AG08396 (cell line): ENCODE measurements around the gene HIPK2.

Source experiments
- DNase-seq: peaks from one replicate; pipeline ENCODE4 v3.0.0; 2012; ENCODE audit warnings: low spot score, mixed read lengths

Gene HIPK2

DNA sequence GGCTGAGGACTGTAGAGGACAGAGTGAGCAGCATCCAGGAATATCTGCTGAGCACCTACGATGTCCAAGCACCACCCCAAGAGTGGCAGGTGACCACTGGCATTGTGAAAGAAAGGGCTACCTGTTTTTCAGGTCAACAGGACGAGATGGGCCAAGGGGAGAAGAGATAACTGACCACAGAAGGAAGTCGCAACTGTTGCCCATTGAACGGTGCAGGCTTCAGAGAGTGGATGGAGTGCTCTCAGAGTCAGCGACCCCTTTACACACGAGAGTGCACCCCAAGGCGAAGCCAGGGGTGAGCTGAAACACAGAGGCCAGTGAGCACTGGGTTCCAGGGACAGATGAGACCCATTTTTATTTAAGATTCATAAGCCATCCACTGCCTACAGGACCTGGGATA is 42.3 kb downstream of the HIPK2 start:
- DNase-seq: no peak

DNA sequence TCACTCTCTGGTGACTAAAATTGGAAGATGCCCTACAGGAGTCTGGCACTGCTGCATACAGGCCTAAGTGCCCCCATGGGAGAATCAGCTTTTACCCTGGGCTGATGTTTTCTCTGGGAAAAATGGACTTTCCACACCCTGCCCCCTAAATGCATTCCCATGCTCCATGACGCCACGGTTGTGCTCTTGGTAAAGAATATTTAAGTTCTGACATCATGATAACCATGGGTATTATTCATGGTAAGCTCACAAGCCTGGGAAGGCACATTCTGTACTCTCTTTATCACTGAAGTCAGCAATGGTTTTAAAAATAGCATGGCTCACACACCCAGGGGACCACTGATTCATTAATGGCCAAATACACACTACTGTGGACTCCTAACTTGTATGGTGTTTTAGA is 43.4 kb downstream of the HIPK2 start:
- no peak for DNase-seq

DNA sequence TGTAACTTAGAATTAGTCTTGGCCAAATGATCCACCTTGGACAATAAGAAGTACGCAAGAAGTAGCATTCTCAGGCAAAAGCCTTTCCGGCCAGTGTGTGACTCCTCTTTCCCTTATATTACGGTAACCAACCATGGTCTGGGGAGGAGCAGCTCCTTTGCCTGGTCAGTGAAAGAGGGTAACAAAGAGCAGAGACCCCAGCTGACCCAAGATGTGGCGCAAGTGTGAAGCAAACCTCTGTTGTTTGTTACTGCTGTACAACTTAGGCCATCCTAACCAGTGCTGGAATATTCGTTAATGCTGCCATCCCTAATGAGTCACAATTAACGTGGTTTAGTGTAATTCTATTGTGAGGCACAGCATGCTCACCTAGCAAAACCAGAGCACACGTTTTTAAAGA is 44.0 kb downstream of the HIPK2 start:
- DNase-seq: no peak

DNA sequence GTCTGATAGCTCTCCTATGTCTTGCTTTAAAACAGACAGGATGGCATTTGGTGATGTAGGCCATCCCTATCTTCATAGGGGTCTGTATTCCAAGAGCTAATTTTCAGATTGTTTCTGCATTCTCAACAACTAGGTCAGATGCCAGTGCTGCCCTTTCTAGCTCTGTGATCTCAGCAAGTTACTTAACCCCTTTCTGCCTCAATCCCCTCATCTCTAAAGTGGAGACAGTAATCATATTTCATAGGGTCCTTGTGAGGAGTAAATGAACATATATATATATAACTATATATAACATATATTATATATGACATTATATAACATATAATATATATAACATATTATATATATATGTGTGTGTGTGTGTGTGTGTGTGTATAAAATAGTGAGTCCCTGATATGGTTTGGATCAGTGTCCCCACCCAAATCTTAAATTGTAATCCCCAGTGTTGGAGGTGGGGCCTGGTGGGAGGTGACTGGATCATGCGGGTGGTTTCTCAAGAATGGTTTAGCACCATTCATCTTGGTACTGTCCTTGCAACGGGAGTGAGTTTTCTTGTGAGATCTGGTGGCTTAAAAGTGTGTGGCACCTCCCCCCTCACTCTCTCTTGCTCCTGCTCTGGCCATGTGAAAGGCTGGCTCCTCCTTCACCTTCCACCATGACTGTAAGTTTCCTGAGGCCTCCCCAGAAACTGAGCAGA is 45.2 kb downstream of the HIPK2 start:
- no peak for DNase-seq

- peak; percentile 65 for DNase-seq
Measured at GRCh38 chr7:139731802-139732470, 45.9 kb downstream of the HIPK2 start.

- no peak for DNase-seq
Measured at GRCh38 chr7:139730746-139731612, 46.8 kb downstream of the HIPK2 start.

GRCh38 chr7:139728203-139728602 is 49.6 kb downstream of the HIPK2 start:
- no peak for DNase-seq

GRCh38 chr7:139727151-139727705 is 50.6 kb downstream of the HIPK2 start:
- DNase-seq: no peak

DNA sequence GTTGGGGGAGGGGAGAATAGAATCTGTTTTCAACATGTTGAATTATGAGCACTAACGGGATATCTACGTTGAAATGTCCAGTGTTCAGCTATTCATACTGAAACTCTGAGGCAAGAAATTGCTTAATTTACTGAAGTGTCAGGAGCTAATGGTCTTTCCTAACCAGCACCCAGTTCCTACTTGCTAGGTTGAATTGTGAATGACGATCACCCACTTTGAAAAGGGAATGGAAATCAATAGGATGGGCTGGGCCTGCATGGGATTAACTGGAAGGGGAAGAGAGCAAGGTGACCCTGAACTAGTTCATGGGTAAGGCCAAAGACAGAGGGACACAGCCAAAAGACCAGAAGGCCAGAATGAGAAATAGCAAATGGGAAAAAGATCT is 51.3 kb downstream of the HIPK2 start:
- no peak for DNase-seq

- DNase-seq: no peak
Measured at GRCh38 chr7:139725858-139726484, 51.8 kb downstream of the HIPK2 start.

DNA sequence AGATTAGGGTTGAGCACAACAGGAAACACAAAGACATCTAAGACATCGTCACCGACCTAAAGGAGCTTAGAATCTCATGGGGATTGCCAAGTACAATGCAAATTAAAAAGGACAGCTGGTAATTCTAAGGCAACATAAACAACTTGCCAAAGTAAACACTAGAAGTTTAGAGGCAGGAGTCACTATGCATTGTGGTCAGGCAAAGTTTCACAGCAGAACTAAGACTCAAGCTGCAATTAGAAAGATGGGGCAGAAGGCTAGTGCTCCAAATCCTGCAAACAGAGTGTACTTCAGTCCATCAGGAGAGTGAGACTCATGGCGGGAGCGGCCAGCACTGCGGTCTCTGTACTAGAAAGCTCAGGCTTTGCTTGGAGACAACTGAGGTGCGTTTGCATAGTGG is 52.7 kb downstream of the HIPK2 start:
- peak; percentile 58 for DNase-seq

GRCh38 chr7:139722604-139723003 is 55.2 kb downstream of the HIPK2 start:
- DNase-seq: no peak

- DNase-seq: no peak
Measured at GRCh38 chr7:139721821-139722220, 56.0 kb downstream of the HIPK2 start.

- no peak for DNase-seq
Measured at GRCh38 chr7:139721417-139721816, 56.4 kb downstream of the HIPK2 start.

DNA sequence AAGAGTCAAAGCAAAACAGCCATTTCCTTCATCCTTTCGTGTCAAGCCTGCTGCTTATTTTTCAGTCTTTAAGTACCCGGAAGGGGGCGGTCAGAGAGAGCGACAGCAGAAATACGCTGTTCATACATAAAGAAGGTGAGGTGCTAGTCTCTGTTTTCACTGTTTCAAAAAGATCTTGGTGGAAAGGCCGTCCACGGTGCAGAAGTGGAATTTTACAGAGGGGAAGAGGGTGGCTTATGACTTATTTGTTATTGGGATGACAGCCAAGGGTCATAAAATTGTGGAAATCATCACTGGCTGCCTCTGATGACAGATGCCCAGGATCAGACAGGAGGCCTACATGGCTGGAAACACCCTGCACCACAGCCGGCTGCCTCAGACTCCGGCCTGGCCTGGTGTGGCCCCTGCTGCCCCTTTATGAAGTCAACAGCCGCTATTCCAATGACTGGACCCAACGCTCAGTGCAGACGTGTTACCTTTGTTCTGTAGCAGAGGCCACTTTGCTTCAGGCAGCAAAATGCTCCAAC is 57.0 kb downstream of the HIPK2 start:
- DNase-seq: no peak

DNA sequence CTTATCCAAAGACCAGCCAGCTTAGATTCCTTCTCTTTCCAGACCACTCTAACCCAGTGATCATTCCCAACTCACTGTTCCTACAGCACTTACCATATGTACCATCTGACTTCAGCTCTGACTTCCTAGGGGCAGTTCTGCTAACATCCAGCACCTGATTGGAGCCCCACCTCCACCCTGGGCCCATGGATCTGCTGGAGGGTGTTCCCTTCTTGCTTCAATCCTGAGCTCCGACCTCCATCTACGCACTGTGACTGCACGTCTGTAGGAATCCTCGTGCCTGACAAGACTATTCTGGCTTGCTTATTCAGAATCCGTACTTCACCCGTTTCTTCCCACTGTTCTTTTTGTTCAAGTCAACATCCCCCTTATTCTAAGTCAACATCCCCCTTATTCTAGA is 57.6 kb downstream of the HIPK2 start:
- no peak for DNase-seq

DNA sequence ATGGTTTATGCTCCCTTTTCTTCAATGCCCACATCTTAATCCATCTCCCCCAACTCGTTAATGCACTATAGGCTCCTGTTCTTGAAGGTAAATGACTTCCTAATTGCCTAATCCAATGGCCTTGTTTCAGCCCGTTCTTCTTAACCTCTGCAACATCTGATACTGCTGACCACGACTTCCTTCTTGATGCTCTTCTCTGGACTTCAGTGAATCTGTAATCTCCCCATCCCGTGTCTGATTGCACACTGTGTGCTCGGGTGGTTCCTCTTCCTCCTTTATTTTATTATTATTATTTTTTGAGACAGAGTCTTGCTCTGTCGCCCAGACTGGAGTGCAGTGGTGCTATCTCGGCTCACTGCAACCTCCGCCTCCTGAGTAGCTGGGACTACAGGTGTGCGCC is 58.9 kb downstream of the HIPK2 start:
- no peak for DNase-seq

- DNase-seq: no peak
Measured at GRCh38 chr7:139718141-139718540, 59.7 kb downstream of the HIPK2 start.

- no peak for DNase-seq
Measured at GRCh38 chr7:139716156-139716942, 61.4 kb downstream of the HIPK2 start.

DNA sequence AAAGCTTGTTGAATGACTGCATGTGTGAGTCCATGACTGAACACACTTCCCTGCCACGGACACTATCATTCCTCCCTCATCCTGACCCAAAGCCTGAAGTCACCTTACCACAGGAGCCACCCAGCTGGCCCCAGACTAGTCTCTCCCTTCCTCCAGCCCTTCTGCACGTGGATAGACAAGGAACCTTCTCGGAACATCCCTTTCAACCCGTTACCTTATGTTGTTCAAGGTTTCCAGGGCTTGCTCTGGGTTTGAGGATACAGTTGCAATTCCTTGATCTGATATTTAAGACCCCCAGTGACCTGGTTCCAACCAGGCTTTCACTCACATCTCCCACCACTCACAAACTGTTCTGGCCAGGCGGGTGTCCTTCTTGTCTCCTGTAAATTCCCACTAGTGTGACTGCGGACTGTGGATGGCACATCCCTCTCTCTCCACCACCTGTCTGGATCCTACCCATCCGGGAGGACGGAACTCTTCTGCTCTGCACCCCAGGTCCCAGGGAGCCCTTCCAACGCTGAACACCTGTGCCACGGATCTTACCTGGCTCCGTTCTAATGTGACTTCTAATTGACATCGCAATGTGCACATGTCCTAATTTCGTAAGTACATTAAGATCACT is 62.5 kb downstream of the HIPK2 start:
- no peak for DNase-seq
